Stimulated activated CD4-positive, alpha-beta T cell treated with anti-CD3 and anti-CD28 coated beads, Interleukin-12 subunit alpha, Interleukin-12 subunit beta, amount 100 ng/mL, for 24 hours (primary cell): ENCODE results near the gene OR7A17.

Source experiments
- DNase-seq, 2 experiments: peaks; one replicate each; pipeline ENCODE4 v3.0.0-alpha.2; 2020; ENCODE audit warnings: low read depth in 2 of 2

The OR7A17 gene

GRCh38 chr19:14886032-14886431, at the start of gene OR7A17:
OR7A17 (minus strand) TSS chr19:14886132; CDS start chr19:14881355, 4,777 bp downstream.
- DNase-seq: no peak

DNA sequence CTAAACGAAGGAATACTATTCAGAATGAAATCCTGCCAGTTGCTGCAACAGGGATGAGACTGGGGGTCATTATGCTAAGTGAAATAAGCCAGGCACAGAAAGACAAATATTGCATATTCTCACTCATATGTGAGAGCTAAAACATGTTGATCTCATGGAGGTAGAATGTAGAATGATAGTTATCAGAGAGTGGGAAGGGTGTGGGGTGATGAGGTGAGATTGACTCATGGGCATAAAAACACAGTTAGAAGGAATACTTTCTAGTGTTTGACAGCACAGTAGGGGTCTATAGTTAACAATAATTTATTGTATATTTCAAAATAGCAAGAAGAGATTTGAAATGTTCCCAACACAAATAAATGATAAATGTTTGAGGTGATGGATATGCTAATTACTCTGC, 47.6 kb upstream of the OR7A17 start:
- DNase-seq: no peak

GRCh38 chr19:14916848-14917247, 30.9 kb upstream of the OR7A17 start:
- DNase-seq: no peak

- no peak for DNase-seq
Observed at GRCh38 chr19:14915116-14915515, 29.2 kb upstream of the OR7A17 start.

GRCh38 chr19:14906711-14907110, 20.8 kb upstream of the OR7A17 start:
- no peak for DNase-seq

DNA sequence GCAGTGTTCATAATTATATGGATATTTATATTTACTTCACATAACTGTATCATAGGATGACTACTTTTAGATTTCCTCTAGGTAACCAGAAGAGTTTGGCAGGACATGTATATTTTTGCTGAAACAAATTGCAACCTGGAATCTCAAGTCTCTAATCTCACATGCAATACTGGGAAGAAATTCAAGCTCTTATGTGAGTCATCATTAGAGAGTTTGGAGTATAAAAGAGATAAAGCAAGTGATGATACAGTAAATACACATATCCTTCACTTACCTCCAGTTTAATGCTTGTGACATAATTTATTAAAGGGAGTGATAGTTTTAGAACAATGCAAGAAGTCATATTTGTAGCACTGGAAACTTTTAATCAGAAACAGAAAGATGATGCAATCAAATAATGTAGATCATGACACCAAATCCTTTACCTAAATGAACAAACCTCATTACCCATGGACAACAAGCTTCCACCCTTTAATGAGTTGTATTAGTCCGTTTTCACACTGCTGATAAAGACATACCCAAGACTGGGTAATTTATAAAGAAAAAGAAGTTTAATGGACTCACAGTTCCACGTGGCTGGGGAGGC, 15.8 kb upstream of the OR7A17 start:
- no peak for DNase-seq

GRCh38 chr19:14890643-14891379, 4.9 kb upstream of the OR7A17 start:
- no peak for DNase-seq

DNA sequence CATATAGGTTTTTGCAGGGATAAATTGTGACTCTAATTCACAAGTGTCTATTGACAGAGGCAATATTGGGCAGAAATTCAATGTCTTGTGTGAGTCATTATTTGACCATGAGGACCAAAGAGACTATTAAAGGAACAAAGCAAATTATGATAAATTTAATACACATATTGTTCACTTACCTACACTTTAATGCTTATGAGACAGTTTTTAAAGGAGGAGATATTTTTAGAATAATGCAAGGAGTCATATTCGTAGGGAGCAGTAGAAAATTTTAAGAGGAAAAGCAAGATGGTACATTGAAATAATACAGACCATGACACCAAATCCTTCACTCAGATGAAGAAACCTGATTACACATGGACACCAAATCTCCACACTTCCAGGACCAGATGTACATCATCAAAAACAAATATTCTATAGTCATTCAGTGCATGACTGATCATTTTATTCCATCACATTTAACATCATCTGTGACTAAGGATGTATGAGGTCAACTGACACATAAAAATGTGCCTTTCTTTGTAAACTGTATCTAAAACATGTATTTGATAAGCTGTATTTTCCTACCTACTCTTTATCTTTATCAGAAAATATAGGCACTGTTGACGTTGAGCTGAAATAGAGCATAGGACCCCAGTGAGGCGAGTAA, 4.2 kb upstream of the OR7A17 start:
- no peak for DNase-seq

GRCh38 chr19:14871619-14872230, 14.2 kb downstream of the OR7A17 start:
- DNase-seq: no peak

DNA sequence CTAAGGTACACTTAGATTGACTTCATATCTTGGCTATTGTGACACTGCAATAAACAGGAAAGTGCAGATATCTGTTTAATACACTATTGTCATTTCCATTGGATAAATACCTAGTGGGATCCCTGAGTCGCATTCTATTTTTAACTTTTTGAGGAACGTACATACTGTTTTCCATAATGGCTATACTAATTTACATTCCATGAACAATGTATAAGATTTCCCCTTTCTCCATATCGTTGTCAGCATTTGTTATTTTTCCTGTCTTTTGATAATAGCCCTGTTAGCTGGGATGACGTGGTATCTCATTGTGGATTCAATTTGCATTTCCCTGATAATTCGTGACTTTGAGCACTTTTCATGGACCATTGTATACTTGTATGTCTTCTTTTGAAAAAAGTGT, 17.4 kb downstream of the OR7A17 start:
- DNase-seq: no peak

- no peak for DNase-seq
Observed at GRCh38 chr19:14848822-14849221, 37.1 kb downstream of the OR7A17 start, which contains the start of gene OR7A10. OR7A10 (minus strand) TSS chr19:14848922; CDS start chr19:14841877, 7,045 bp downstream.

DNA sequence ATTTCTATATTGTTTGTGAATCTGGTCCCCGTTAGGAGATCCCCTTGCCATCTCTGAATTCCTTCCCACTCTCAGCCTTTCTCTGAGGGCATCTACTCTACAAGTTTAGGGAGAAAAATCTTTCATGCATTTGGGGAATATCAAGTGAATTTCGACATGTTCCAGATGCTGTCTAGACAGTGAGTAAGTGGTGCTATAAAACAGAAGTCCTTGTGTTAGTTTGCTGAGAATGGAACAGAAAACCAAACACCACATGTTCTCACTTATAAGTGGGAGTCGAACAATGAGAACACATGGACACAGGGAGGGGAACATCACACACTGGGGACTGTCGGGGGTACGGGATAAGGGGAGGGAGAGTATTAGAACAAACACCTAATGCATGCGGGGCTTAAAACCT, 42.4 kb downstream of the OR7A17 start:
- no peak for DNase-seq

- no peak for DNase-seq
Observed at GRCh38 chr19:14843169-14843568, 42.8 kb downstream of the OR7A17 start.

- no peak for DNase-seq
Observed at GRCh38 chr19:14840206-14840605, 45.7 kb downstream of the OR7A17 start.

- no peak for DNase-seq
Observed at GRCh38 chr19:14837391-14837790, 48.5 kb downstream of the OR7A17 start.

DNA sequence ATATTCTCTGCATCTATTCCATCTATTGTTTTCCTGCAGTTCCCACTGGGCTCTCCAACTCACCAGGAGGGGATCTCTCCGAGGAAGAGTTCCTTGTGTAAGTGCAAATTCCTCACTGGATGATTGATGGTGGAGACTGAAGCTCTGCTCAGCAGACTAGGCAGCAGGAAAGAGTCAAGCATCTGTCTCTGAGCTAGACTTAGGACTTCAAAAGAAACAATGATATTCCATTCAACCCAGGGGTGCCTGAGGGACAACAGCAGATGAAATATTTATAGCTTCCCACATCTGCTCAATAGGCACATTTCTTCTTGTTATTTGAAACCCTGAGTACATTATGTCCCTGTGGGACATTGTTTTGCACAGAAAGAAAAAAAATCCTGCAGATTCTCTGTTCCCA, 50.9 kb downstream of the OR7A17 start, which contains the start of the genes OR7A5 and OR7C1:
Gene OR7A5 (minus strand): TSS at position 175 of the 400 bp plus-strand sequence. CDS start 6,944 bp downstream, outside the sequence.
Gene OR7C1 (minus strand): TSS at position 175 of the 400 bp plus-strand sequence. CDS start 35,049 bp downstream, outside the sequence.
- DNase-seq: no peak

DNA sequence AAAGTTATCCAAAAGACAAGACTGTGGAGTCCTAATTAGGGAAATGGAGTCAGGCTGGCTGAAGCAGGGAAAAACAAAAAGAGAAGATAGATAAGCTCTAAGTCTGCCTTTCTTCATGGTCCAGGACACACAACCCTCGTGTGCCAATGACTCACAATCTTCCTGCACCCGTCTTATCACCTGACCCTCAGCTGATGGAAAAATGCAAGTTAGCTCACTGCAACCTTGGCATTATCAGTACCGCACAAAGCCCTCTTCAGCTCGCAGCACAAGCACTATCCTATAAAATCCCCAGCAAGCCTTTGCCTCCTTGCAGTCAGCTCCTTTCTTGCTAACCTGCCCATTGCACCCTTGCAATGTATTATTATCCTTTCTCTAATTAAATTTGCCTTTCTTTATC, 55.2 kb downstream of the OR7A17 start:
- DNase-seq: no peak
